Fibroblast of gingiva (primary cell): Measurements from ENCODE around the gene HLCS.

Experiments
- DNase-seq: peaks from one replicate; pipeline ENCODE4 v3.0.0-alpha.2; 2011; ENCODE audit warnings: low read depth

Gene HLCS

GRCh38 chr21:36883532-36884486, 82.7 kb downstream of the HLCS start:
- DNase-seq, result no peak

GRCh38 chr21:36882776-36883175, 83.7 kb downstream of the HLCS start:
- DNase-seq, result no peak

- DNase-seq, result no peak
Observed at GRCh38 chr21:36881228-36881627, 85.2 kb downstream of the HLCS start.

GRCh38 chr21:36879827-36880226, 86.6 kb downstream of the HLCS start:
- DNase-seq, result no peak

GRCh38 chr21:36877741-36878140, 88.7 kb downstream of the HLCS start:
- DNase-seq, result no peak

GRCh38 chr21:36874665-36875064, 91.8 kb downstream of the HLCS start:
- DNase-seq, result no peak

- DNase-seq, result no peak
Observed at GRCh38 chr21:36873513-36873912, 93.0 kb downstream of the HLCS start.

- DNase-seq, result no peak
Observed at GRCh38 chr21:36867291-36867905, 99.1 kb downstream of the HLCS start.

GRCh38 chr21:36866419-36866818, 100.0 kb downstream of the HLCS start:
- DNase-seq, result no peak

- no peak for DNase-seq
Observed at GRCh38 chr21:36864974-36865373, 101.5 kb downstream of the HLCS start.

- DNase-seq, result no peak
Observed at GRCh38 chr21:36863260-36863659, 103.2 kb downstream of the HLCS start.

- no peak for DNase-seq
Observed at GRCh38 chr21:36861595-36862323, 104.7 kb downstream of the HLCS start.

GRCh38 chr21:36860736-36861594, 105.5 kb downstream of the HLCS start:
- no peak for DNase-seq

- DNase-seq, result no peak
Observed at GRCh38 chr21:36859744-36860501, 106.5 kb downstream of the HLCS start.

GRCh38 chr21:36858320-36858957, 108.0 kb downstream of the HLCS start:
- DNase-seq, result no peak

GRCh38 chr21:36856643-36857042, 109.8 kb downstream of the HLCS start:
- DNase-seq, result no peak

GRCh38 chr21:36854391-36854790, 112.1 kb downstream of the HLCS start:
- peak; percentile 18 for DNase-seq

GRCh38 chr21:36852864-36853263, 113.6 kb downstream of the HLCS start:
- no peak for DNase-seq

- no peak for DNase-seq
Observed at GRCh38 chr21:36852293-36852692, 114.2 kb downstream of the HLCS start.

- no peak for DNase-seq
Observed at GRCh38 chr21:36851121-36851520, 115.3 kb downstream of the HLCS start.

- DNase-seq, result no peak
Observed at GRCh38 chr21:36850372-36850771, 116.1 kb downstream of the HLCS start.
